CD4-positive, alpha-beta T cell (primary cell): ENCODE data around the gene COX4I2. TPM values are rescaled to one million over a fixed set of nuclear protein-coding genes. Genes with fewer than 3 reads are reported as not detected.

Experiments used
- ATAC-seq: fragments of 200-7000 bp; cut with Tn5 transposase; one replicate; pipeline ENCODE4 v1.10.0; 2022; ENCODE audit warnings: mild to moderate bottlenecking; ENCODE audit not compliant: poor library complexity
- CTCF ChIA-PET: fragments of 350-600 bp; sonication (Branson Sonifier 250); formaldehyde crosslinking; loops from one replicate; lab custom pipeline; 2021; ENCODE audit warnings: antibody characterized with exemption, inconsistent platforms; lab: Charles Lee
- POLR2A ChIA-PET: fragments of 350-600 bp; sonication (Branson Sonifier 250); formaldehyde crosslinking; loops from one replicate; lab custom pipeline; 2021; ENCODE audit warnings: antibody characterized with exemption, inconsistent platforms; lab: Charles Lee
- DNase-seq, 14 experiments: peaks; one replicate each; pipeline ENCODE4 v3.0.0-alpha.2; 2013 to 2020; ENCODE audit warnings: mixed read lengths in 2 of 14
- H3K27ac ChIP-seq, 2 donors: one replicate each; pipeline versions ENCODE4 v1.5.1 to v1.7.0; 2013; ENCODE audit warnings: low read length in 2 of 2, low read depth in 1 of 2, mild to moderate bottlenecking in 1 of 2
- H3K27me3 ChIP-seq, 2 experiments: 1 replicate in 1 of 2; 2 replicates in 1 of 2; pipeline versions ENCODE4 v1.6.1 to v1.7.0; 2013; ENCODE audit warnings: low read length in 2 of 2, control low read depth in 1 of 2, mild to moderate bottlenecking in 1 of 2, moderate library complexity in 1 of 2; ENCODE audit not compliant: insufficient read depth in 2 of 2, control insufficient read depth in 1 of 2
- H3K36me3 ChIP-seq: one replicate; pipeline ENCODE4 v1.6.1; 2013; ENCODE audit warnings: low read length, control low read depth; ENCODE audit not compliant: insufficient read depth
- H3K4me1 ChIP-seq: one replicate; pipeline ENCODE4 v1.6.1; 2013; ENCODE audit warnings: low read length, control low read depth; ENCODE audit not compliant: insufficient read depth
- H3K4me3 ChIP-seq: one replicate; pipeline ENCODE4 v1.5.1; 2013; ENCODE audit warnings: mild to moderate bottlenecking, low read length, moderate library complexity
- H3K9me3 ChIP-seq, 2 experiments: 1 replicate in 1 of 2; 2 replicates in 1 of 2; pipeline versions ENCODE4 v1.6.1 to v1.7.0; 2013; ENCODE audit warnings: low read length in 2 of 2, mild to moderate bottlenecking in 2 of 2, control low read depth in 1 of 2, moderate library complexity in 1 of 2; ENCODE audit not compliant: control insufficient read depth in 1 of 2, insufficient read depth in 1 of 2
- H3K27ac Mint-ChIP-seq: one replicate; pipeline ENCODE4 v1.8.0; 2020; ENCODE audit warnings: mixed read lengths
- H3K27me3 Mint-ChIP-seq: one replicate; pipeline ENCODE4 v1.8.0; 2021; ENCODE audit warnings: mixed read lengths
- H3K36me3 Mint-ChIP-seq: one replicate; pipeline ENCODE4 v1.8.0; 2021; ENCODE audit warnings: low read depth, mixed read lengths
- H3K4me1 Mint-ChIP-seq: one replicate; pipeline ENCODE4 v1.8.0; 2021; ENCODE audit warnings: low read depth, mixed read lengths
- H3K4me3 Mint-ChIP-seq: one replicate; pipeline ENCODE4 v1.8.0; 2020; ENCODE audit warnings: mild to moderate bottlenecking, mixed read lengths
- H3K9me3 Mint-ChIP-seq: one replicate; pipeline ENCODE4 v1.8.0; 2020; ENCODE audit warnings: mixed read lengths
- CTCF ChIP-seq: fragments of 200-600 bp; IDR thresholded peaks from one replicate; pipeline ENCODE4 v1.8.0; 2022; ENCODE audit warnings: antibody characterized with exemption, mild to moderate bottlenecking
- intact Hi-C, 2 experiments: fragments of 100-400 bp; cut with DNase I in 1 of 2; cut with micrococcal nuclease in 1 of 2; formaldehyde crosslinking; loops; one replicate each; pipeline versions ENCODE4 v1.15.1 to v1.9.0; 2023 to 2025; cut with DNase I, micrococcal nuclease
- total RNA-seq, 174 experiments: library from RNA in 2 of 174; stranded (reverse) in 2 of 174; gene quantifications; one replicate each; pipeline ENCODE4 v1.2.3 and lab custom pipeline; 2021 to 2026

COX4I2 gene
- total RNA-seq, 2 experiments from 2014 or later, result not detected

- peaks cover 22% of the 10 kb centered on the region for H3K36me3 ChIP-seq
- Mint-ChIP-seq H3K9me3 (no peaks in the 10 kb centered on the region), H3K36me3 (peaks cover 42% of the 10 kb centered on the region), H3K27me3 (no peaks in the 10 kb centered on the region), H3K4me3 (peak overlapping the region; percentile 50), H3K27ac (peak overlapping the region; percentile 96), H3K4me1 (peaks cover 92% of the 10 kb centered on the region)
- POLR2A ChIA-PET, result interaction anchor here (1.0 to 1.4 kb wide), 2 partner anchors 13 to 42 kb away, joined by 3 to 4 read pairs; no protein-coding TSS in a partner anchor
- CTCF ChIA-PET, result interaction anchor here (0.9 to 1.8 kb wide), 2 partner anchors 17 to 45 kb away, joined by 3 to 8 read pairs; no protein-coding TSS in a partner anchor
- H3K4me3 ChIP-seq, result no peak overlapping the region
- H3K27me3 ChIP-seq, result no peaks in the 10 kb centered on the region
- no peak for DNase-seq
- intact Hi-C loops, result loop anchor here (5.0 kb wide), 1 partner anchor 44 kb away; the partner anchor contains the start of gene BCL2L1 (in 2 of the 2)
- no peaks in the 10 kb centered on the region for H3K9me3 ChIP-seq
- no peak for TF ChIP-seq CTCF
- ATAC-seq, result no peak
- peaks cover 98% of the 10 kb centered on the region for H3K4me1 ChIP-seq
- peak overlapping the region in 1 of 2 donors; percentile 43 for H3K27ac ChIP-seq
Observed at GRCh38 chr20:31678389-31679356, 41.0 kb downstream of the COX4I2 start.

- peaks cover 52% of the 10 kb centered on the region for H3K36me3 Mint-ChIP-seq
- TF ChIP-seq CTCF, result no peak
- no peaks in the 10 kb centered on the region for H3K9me3 ChIP-seq
- H3K4me1 Mint-ChIP-seq, result peaks cover 93% of the 10 kb centered on the region
- H3K27me3 ChIP-seq, result no peaks in the 10 kb centered on the region
- ChIA-PET POLR2A (interaction anchor here (1.0 kb wide), 1 partner anchor 41 kb away, joined by 4 read pairs; no protein-coding TSS in a partner anchor), CTCF (interaction anchor here (0.9 to 1.8 kb wide), 2 partner anchors 18 to 44 kb away, joined by 3 to 8 read pairs; no protein-coding TSS in a partner anchor)
- intact Hi-C loops, result loop anchor here (5.0 kb wide), 1 partner anchor 43 kb away; the partner anchor contains the start of gene BCL2L1 (in 2 of the 2)
- DNase-seq, result no peak
- peak overlapping the region in 1 of 2 donors; percentile 23 for H3K27ac ChIP-seq
- peaks cover 98% of the 10 kb centered on the region for H3K4me1 ChIP-seq
- H3K36me3 ChIP-seq, result peaks cover 22% of the 10 kb centered on the region
- H3K4me3 ChIP-seq, result no peak overlapping the region
- peak overlapping the region; percentile 50 for H3K4me3 Mint-ChIP-seq
- no peaks in the 10 kb centered on the region for H3K9me3 Mint-ChIP-seq
- peak overlapping the region; percentile 96 for H3K27ac Mint-ChIP-seq
- H3K27me3 Mint-ChIP-seq, result no peaks in the 10 kb centered on the region
- ATAC-seq, result no peak
Observed at GRCh38 chr20:31679357-31680285, 41.9 kb downstream of the COX4I2 start.
